GM13976 (cell line): ENCODE results near the gene WDR59.
"Not testable (repeated sequence)": the region's sequence is repeated elsewhere in the genome, so short reads cannot be mapped to it uniquely, and the experiment has no call there.

Source experiments
- DNase-seq: peaks from one replicate; pipeline ENCODE4 v3.0.0; 2012; ENCODE audit warnings: low spot score
- CTCF ChIP-seq: IDR thresholded peaks from 2 replicates; pipeline ENCODE4 v1.5.1; 2012; ENCODE audit warnings: borderline replicate concordance, mild to moderate bottlenecking; ENCODE audit not compliant: insufficient read depth; ENCODE audit errors: extremely low read depth, missing control alignments, control extremely low read depth
- in situ Hi-C: fragments of 300-500 bp; cut with MboI; formaldehyde crosslinking; loops from one replicate; pipeline ENCODE4 v1.12.0; 2022; ENCODE audit warnings: low sequenced_read_pairs, mixed read lengths, inconsistent platforms; ENCODE audit not compliant: unreplicated experiment

The WDR59 gene

GRCh38 chr16:75021410-75021809 is 36.5 kb upstream of the WDR59 start:
- DNase-seq: no peak
- TF ChIP-seq CTCF: no peak

GRCh38 chr16:75019586-75019985 is 34.7 kb upstream of the WDR59 start:
- TF ChIP-seq CTCF: no peak
- DNase-seq: no peak
- in situ Hi-C loops: no loop called here

More at GRCh38 chr16:75021410-75021809, 36.5 kb upstream of the WDR59 start:
- in situ Hi-C loops: no loop called here

GRCh38 chr16:75019007-75019406 is 34.1 kb upstream of the WDR59 start:
- DNase-seq: no peak
- TF ChIP-seq CTCF: no peak
- in situ Hi-C loops: no loop called here

GRCh38 chr16:75017670-75018525 is 33.0 kb upstream of the WDR59 start:
- in situ Hi-C loops: no loop called here

GRCh38 chr16:75016451-75017081 is 31.6 kb upstream of the WDR59 start:
- DNase-seq, in situ Hi-C loops: not testable (repeated sequence)

More at GRCh38 chr16:75017670-75018525, 33.0 kb upstream of the WDR59 start:
- no peak for DNase-seq
- TF ChIP-seq CTCF: no peak

GRCh38 chr16:75014318-75014717 is 29.4 kb upstream of the WDR59 start:
- in situ Hi-C loops: no loop called here
- TF ChIP-seq CTCF: no peak
- DNase-seq: no peak

GRCh38 chr16:75013123-75013522 is 28.2 kb upstream of the WDR59 start:
- DNase-seq, in situ Hi-C loops: not testable (repeated sequence)
